ENCODE measurements around the gene FEM1A.
A peak's percentile ranks its signal among the peaks of the same experiment; 100 is the strongest.
"Not testable (repeated sequence)": the region's sequence is repeated elsewhere in the genome, so short reads cannot be mapped to it uniquely, and the experiment has no call there.

Gene FEM1A

GRCh38 chr19:4814625-4815425 is 23.3 kb downstream of the FEM1A start:
- DNase-seq: no peak

- peak; percentile 64 for DNase-seq
Measured at GRCh38 chr19:4815426-4816201, 24.1 kb downstream of the FEM1A start.

GRCh38 chr19:4816202-4816949 is 24.8 kb downstream of the FEM1A start:
- no peak for DNase-seq

GRCh38 chr19:4816950-4817278 is 25.4 kb downstream of the FEM1A start:
- DNase-seq: no peak

GRCh38 chr19:4817467-4818277 is 26.1 kb downstream of the FEM1A start:
- no peak for DNase-seq

GRCh38 chr19:4821265-4821664 is 29.7 kb downstream of the FEM1A start:
- no peak for DNase-seq

- not testable (repeated sequence) for DNase-seq
Measured at GRCh38 chr19:4822354-4822753, 30.8 kb downstream of the FEM1A start.

- no peak for DNase-seq
Measured at GRCh38 chr19:4823577-4823976, 32.0 kb downstream of the FEM1A start.

- peak; percentile 69 for DNase-seq
Measured at GRCh38 chr19:4829001-4829712, 37.6 kb downstream of the FEM1A start.

- no peak for DNase-seq
Measured at GRCh38 chr19:4830332-4830731, 38.8 kb downstream of the FEM1A start.

- DNase-seq: peak; percentile 12
Measured at GRCh38 chr19:4830768-4831265, 39.3 kb downstream of the FEM1A start.

- peak; percentile 78 for DNase-seq
Measured at GRCh38 chr19:4831304-4831978, 39.9 kb downstream of the FEM1A start, which contains the start of gene TICAM1. Gene TICAM1, minus strand, starts transcription at chr19:4831712. Its CDS starts 13,335 bp downstream, at chr19:4818377.

GRCh38 chr19:4831979-4832340 is 40.4 kb downstream of the FEM1A start:
- DNase-seq: not testable (repeated sequence)

GRCh38 chr19:4832776-4833175 is 41.2 kb downstream of the FEM1A start:
- no peak for DNase-seq

GRCh38 chr19:4839192-4839591 is 47.7 kb downstream of the FEM1A start:
- no peak for DNase-seq

- no peak for DNase-seq
Measured at GRCh38 chr19:4843647-4843965, 52.1 kb downstream of the FEM1A start.

- no peak for DNase-seq
Measured at GRCh38 chr19:4844348-4845179, 53.0 kb downstream of the FEM1A start.

GRCh38 chr19:4845975-4846374 is 54.4 kb downstream of the FEM1A start:
- DNase-seq: not testable (repeated sequence)

GRCh38 chr19:4847190-4847973 is 55.8 kb downstream of the FEM1A start:
- no peak for DNase-seq

GRCh38 chr19:4849019-4849418 is 57.5 kb downstream of the FEM1A start:
- DNase-seq: no peak
